GM19324 (cell line): Measurements from ENCODE around the gene PLEKHG3.
"Not testable (repeated sequence)": the region's sequence is repeated elsewhere in the genome, so short reads cannot be mapped to it uniquely, and the experiment has no call there.

Source experiments
- ATAC-seq: cut with Tn5 transposase; IDR thresholded peaks from one replicate; pipeline ENCODE4 v1.9.1; 2021; ENCODE audit warnings: mild to moderate bottlenecking, moderate library complexity; ENCODE audit not compliant: unreplicated experiment, low FRiP score

PLEKHG3 gene

DNA sequence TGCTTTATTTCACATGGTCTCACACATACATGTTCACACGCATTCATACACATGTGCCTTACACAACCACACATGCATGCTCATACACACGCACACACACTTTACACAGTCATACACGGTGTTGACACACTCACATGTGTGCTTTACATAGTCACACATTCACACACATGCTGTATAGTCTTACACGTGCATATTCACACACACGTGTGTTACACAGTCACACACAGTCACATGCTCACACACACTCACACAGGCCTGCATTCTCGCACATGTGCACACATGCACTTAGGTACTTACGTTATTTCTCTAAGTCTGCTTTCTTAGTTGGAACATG, 18.0 kb upstream of the PLEKHG3 start:
- ATAC-seq, result no peak

DNA sequence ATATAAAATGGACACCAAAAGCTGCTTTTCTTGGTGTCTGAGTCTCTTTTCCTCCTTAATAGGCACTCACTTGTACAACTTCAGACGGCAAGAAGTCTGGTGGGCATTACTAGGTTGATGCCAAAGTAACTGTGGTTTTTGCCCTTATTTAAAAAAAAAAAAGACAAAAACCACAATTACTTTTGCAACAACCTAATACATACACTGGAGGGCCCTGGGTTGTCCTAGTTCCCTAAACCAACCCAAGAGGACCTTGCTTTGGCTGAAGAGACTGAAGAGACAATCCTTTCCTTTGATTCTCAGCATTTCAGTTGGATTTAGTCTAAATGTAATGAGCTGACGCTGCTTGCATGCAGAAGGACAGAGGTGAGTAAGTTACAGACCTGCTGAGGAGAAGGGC, 16.2 kb upstream of the PLEKHG3 start:
- ATAC-seq, result no peak

DNA sequence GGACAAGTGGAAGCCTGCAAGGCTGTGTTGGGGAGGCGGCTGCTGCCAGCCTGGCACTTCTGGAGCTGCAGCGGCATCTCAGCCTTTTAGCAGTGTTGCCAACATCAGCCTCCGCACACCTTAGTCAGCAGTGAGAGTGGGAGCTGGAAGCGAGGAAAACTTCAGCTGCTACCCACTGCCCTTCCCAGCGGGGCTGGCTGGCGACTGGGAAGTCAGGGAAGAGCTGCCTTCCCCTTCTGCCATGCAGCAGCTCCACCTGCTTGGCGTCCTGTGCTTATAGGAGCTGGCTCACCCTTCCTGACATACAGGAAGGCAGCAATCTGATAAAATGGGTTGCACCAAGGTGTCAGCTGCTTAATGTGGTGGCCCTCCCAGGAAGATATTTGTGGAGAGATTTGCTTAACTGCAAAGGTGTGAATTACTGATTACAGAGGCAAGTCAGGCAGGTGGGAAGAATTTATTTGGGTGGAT, 15.4 kb upstream of the PLEKHG3 start:
- no peak for ATAC-seq

DNA sequence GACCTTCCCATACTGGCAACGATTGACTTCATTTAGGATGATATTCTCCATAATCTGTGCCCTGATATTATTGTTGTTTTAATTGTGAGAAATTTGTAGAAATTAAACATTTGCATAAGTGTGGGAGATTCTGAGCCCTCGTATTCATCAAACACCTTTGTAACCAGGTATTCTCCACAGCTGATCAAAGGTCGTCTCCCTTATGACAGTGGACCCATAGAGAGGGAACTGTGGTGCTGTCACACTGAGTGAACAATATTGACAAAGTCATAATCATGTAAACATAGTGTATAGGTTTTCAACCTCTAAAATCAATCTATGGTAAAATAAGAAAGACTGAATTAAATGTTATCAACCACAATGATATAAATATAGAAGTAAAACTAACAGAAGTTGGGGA, 14.9 kb upstream of the PLEKHG3 start:
- no peak for ATAC-seq

DNA sequence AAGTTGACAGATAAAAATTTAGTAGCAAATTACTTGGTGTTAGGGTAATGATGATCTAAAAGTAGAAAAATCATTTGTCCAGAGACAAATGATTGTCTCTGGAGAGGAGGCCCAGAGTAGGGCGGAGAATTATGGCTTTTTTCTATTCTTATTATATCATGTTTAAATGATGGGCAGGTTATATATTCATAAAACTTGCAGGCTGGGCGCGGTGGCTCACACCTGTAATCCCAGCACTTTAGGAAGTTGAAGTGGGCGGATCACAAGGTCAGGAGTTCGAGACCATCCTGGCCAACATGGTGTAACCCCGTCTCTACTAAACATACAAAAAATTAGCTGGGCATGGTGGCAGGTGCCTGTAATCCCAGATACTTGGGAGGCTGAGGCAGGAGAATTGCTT, 13.6 kb upstream of the PLEKHG3 start:
- ATAC-seq, result not testable (repeated sequence)

DNA sequence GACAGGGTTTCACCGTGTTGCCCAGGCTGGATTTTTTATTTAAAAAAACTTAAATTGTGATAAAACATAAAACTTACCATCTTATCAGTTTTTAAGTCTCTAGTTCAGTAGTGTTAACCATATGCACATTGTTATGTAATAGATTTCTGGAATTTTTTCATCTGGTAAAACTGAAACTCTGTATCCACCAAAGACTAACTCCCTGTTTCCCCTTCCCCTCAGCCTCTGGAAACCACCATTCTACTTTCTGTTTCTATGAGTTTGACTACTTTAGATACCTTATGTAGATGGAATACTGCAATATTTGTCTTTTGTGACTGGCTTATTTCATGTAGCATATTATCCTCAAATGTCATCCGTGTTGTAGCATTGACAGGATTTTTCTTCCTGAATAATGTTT, 12.8 kb upstream of the PLEKHG3 start:
- no peak for ATAC-seq

DNA sequence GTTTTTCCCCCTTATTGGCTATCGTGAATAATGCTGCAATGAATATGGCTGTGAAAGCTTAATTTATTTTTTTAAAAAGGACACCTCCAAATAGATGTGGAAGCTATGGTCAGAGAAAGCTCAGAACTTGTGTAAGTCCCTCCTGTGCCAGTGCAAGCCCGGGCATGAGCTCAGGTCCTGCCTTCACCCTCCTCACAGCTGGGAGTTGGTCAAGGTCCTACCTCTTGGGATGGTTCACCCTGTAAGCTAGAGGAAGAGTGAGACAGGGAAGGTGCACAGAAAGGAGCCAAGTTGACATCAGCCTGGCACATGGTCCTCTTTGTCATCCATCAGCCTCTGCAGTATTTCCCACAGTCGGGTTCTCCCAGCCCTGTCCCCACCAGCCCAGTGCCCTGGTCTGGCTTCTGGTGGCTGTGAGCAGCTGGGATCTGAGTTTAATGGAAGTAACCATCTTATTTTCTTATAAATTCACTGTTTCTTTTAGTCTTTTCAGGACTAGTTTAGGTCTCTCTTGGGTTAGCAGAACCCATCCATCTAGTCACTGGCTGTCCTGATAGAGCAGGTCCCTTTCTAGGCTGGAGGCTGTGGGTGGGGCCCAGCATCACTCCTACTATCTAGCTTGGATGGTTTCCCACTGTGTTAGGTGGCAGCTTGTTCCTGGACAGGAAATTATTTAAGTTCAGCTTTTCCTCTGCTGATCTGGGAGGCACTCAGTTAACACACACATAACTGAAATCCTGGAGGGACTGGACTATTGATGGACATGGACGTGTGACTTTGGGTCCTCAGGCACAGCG, 11.8 kb upstream of the PLEKHG3 start:
- ATAC-seq, result no peak

DNA sequence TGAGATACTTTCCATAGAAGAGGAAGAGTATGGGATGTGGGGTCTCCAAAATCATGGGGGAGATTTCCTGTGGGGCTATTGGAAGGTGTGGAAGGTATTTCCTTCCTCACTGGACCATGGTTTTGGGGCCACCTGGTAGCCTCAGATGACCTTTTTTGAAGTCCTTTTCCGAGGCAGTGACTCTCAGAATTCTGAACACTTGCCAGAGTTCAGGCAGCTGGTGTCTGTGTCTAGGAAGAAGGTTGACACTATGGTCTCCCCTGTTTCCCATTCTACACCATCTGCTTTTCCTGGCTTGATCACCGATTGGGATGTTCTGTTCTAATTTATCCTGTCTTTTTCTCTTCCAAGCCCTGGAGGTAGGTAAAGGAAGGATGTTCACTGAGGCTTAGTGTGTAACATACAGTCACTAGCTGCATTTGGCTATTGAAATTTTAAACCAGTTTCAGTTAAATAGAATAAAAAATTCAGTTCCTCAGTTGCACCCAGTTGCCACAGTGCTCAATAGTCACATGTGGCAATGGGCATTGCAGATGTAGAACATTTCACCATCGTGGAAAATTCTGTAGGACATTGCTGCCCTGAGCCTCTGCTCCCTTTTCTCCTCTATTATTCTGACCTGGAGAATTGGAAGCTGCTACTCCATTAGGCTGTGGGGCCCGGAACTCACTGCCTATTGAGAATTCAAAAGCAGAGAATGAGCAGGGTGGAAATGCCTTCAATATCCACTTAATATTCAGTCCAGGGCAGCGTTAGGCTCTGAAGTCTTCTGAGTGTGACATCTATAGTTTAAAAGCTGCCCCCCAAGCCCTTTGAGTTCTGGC, 11.0 kb upstream of the PLEKHG3 start:
- no peak for ATAC-seq

DNA sequence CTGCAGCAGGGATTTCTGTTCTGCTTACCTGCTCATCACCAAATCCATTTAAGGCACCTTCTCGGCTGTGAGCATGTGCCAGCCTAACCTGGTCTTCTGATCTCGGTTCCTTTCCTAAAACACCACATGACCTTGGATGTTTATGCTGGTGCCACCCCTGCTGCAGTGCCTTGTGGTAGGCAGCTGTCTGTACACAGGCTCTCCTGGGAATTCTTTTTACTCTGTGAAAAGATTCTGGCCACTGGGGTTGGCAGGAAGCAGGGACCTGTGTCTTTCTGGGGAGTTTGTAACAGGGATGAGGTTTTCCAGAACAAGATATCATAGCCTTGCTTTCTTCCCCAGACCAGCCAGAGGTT, 10.4 kb upstream of the PLEKHG3 start:
- no peak for ATAC-seq

DNA sequence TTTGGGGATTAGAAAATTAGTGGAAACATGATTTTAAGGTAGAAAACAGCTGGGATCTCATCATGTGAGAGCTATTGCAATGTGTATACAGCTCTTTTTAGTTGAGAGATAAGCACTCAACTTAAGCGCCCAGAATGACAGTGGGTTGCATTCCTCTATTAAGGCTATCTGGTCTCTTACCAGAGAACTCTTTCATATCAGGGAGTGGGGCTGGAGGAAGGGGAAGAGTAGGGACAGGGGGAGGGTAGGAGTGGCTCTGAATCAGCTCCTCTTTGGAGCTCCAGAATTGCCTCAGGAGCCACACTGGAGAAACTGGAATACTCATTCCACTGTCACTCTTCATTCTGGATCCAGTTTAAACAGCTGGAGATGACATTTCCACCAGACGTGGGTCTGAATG, 9.2 kb upstream of the PLEKHG3 start:
- ATAC-seq, result no peak

DNA sequence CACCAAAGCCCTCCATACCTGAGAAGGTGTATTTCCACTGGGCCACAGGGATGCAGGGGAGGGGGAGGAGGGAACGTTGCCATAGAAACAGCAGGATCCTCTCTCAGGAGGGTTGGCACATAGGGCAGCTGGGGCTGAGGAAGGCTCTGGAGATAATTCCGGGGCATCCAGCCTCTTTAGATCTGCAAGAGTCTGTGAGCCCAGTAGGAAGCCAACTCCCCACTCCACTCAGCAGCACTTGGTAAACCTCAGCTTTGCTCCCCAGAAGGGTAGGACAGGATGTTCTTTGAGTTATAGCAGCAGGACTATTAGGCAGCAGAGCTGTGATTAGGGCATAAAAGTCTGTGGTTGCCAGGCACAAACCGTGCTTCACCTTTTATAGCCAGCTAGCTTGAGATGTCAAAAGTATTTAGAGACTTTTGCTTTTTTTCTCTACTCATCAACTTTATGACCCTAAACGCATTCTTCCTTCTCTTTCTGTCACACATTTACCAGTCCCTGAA, 7.8 kb upstream of the PLEKHG3 start:
- no peak for ATAC-seq

DNA sequence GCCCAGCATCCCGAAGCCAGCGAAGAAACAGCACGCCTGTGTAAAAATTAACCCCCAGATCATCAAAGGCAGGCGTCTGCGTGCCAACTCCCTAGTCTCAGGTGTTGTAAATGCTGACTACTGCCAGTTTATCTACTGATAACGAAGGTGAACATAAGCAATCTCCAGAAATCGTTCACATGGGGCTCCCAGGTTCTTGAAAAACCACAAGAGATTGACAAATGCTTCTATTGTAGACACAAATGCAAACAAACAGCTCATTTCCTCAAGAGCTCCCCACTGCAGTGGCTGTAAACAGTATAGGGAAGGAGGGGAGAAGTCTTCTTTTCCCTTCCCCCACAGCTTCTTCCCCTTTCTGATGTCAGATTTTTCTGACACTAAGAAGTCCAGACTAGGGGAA, 5.3 kb upstream of the PLEKHG3 start:
- ATAC-seq, result no peak

DNA sequence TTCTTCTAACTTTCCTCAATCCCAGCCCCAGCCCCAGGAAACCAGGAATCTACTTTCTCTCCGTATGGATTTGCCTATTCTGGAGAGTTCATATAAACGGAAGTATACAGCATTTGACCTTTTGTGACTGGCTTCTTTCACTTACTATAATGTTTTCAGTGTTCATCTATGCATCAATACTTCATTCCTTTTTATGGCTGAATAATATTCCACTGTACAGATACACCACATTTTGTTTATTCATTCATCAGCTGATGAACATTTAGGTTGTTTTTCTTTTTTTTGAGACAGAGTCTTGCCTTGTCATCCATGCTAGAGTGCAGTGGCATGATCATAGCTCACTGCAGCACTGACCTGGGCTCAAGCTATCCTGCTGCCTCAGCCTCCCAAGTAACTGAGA, 3.9 kb upstream of the PLEKHG3 start:
- ATAC-seq, result no peak

DNA sequence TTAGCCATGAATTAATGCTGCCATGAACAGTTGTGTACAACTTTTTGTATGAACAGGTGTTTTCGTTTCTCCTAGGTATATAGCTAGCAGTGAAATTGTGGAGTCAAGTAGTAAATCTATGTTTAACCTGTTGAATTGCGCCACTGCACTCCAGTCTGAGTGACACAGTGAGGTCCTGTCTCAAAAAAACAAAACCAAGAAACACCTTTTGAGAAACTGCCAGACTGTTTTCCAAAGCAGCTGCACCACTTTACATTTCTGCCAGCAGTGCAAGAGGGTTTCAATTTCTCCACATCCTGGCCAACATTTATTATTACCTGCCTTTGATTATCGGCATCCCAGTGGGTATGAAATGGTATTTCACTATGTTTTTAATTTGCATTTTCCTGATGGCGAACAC, 3.3 kb upstream of the PLEKHG3 start:
- ATAC-seq, result no peak

DNA sequence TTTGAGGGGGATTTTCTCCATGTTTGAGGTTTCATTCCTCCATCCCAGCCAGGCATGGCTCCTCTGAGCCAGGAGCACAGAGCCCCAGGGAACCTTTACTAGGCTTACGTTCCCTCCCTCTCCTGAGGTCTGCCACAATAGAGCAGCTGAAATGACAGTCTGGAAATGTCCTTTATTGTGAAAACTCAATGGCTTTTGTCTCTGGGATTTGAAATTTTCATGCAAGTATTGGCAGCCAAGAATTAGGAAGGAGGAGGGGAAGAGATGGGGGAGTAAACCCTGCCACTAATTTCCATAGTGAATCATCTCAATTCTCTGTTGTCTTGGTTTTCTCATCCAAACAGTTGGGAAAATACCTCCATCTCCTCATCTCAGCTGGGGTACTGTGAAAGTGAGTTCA, 2.6 kb upstream of the PLEKHG3 start:
- ATAC-seq, result no peak

DNA sequence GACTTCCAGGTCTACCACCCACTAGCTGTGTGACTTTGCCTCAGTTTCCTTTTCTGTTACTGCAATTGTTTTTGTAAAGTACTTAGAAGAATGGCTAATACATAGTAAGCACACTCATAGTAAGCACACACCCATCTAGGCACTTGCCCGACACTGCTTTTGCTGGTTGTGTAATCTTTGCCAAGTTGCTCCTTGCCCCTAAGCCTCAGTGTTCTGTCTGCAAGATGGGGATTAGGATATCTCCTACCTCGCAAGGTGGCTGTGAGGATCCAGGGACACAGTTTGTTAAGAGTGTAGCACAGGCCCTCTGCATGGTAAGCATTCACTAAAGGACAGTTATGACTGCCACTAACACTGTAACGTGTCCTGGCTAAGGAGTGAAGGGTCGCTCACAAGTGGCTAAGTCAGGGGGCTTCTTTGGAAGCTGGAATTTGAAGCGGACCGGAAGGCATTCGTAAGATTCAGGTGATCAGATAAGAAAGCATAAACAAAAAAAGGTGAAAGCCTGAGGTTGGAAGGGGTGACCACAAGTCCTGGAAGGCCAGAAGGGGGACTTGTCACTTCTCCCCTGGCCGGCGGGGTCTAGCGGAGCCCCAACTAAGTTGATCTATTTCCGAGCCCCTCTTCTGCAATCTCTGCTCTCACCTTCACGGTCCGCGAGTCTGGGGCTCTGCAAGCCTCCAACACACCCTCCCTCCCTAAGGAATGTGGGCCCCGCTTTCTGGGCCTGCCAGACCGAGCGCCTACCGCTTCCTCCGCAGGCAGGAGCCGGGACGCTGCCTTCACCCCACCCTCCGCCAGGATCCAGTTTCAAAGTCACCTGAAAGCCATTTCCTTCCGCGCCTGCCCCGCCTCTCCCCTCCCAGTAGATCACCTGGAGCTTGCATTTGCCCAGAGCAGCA, 1.5 kb upstream of the PLEKHG3 start:
- no peak for ATAC-seq

DNA sequence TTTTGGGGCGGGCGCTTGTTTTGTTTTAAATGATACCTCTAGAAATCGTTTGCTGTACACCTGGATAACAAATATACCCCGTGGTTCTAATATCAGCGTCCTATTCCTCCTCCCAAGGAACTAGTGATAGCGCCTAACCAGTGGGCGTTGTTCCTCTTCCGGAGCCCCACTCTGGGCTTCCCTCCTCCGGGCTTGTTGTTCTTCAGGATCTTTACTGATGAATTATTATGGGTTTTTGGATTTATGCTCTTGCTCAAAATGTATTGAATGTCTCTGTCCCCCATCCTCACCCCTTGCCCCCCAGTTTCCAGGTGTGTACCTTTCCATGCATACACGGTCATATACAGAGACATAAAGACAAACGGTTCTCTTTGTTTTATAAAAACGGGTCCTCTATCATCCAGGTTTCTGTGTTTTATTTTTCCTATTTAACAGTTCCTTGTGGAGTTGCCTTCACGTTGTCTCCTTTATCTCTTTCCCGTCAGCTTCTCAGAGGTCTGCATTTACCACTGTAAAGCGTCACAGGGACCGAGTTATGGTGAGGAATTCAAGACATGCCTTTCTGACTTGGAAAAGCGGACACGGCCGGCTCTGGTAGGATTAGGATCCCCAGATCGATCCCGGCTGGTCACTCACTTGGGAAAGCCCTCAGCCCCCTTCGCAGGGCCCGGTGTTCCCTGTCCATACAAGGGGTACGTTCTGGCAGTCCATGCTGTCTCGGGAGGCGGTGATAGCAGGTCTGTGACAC, 655 bp upstream of the PLEKHG3 start:
- no peak for ATAC-seq

DNA sequence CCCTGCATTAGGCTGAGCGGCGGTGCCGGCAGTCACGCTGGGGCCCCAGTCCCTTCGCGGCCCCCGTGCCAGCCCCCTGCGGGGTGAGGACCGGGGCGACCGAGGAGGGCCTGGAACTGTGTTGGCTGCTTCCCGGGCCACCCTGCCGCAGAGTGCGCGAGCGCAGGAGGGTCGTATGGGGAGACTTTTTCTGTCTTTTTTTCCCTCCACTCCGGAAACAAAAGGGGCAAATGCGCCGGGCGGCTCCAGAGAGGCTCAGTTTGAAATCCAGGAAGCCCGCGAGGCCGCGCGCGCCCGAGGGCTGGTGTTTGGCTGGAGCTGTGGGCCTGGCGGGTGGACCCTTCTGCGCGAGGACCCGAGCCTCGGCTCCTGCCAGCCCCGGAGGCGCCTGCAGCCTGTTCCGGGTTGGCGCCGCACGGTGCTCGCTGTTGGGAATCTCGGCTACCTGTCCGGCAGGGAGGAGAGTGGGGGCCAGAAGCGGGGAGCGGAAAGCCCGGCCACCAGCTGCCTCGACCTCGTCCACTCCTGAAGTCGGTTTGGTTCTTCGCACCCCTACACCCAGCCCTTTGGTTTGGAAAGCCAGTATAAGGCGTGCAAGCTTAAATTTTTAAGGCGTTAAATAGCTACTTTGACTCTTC, 638 bp downstream of the PLEKHG3 start:
- ATAC-seq, result no peak

DNA sequence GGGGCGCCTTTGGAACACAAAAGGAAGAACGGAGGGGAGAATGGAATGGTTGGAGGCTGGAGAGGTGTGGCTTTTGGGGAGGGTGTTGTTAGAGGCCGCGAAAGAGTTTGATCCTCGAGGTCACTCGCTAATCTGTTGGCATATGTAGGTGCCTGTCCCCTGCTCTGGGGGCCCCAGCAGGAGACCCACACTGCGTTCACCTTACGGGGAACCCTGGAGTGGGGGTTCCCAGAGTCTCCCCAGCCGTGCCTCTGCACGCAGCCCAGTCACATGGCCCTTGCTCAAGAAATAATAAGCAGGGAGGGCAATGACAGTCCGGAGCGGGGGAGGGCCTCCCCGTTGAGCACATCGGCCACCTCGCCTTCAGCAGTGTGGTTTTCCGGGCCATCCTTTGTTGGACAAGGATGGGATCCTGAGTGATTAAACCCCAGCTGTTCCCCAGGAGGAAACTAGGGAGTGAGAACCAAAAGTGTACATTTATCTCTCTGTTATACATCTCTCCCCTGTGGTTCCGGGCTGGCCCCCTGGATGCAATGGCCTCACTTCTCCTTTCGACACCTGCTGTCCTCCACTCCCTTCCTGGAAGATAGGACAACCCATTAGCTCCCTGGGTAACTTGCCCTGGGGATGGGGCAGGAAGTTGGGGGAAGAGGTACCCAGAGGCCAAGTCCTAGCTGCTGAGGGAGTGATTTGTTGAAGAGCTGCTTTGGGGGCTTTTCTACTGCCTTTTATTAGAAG, 1.3 kb downstream of the PLEKHG3 start:
- no peak for ATAC-seq
